ENCODE data around the gene ERGIC2.
"Not testable (repeated sequence)": the region's sequence is repeated elsewhere in the genome, so short reads cannot be mapped to it uniquely, and the experiment has no call there.

Gene ERGIC2

GRCh38 chr12:29290475-29290874 lies 90.5 kb downstream of the ERGIC2 start:
- not testable (repeated sequence) for FAIRE-seq

DNA sequence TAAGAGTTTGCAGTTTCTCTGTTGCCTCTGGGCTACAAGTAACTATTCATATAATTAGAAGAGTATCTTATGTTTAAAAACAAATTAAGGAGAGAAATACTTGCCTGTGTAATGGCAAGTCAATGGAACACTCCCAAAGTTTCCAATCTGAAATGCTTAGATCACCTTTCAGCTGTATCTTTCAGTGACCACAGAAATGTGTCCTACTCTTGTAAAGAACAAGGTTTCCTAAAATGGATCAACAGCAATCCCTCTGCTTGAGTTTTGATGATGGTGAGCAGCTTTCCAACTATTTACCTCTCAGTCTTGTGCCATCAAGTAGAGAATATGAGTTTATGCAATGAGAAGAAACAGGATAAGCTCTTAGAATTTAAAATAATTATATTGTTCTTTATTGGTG lies 92.9 kb downstream of the ERGIC2 start:
- no peak for FAIRE-seq

- FAIRE-seq: no peak
These were observed 93.3 kb downstream of the ERGIC2 start for GRCh38 chr12:29287622-29288021.
